Esophagus muscularis mucosa (tissue), 3 donors: Measurements from ENCODE around the gene SEPTIN2.

Source experiments
- EP300 ChIP-seq: sonication (generic); formaldehyde crosslinking; IDR thresholded peaks from one replicate; pipeline ENCODE4 v1.6.1; 2017; ENCODE audit warnings: antibody characterized with exemption
- TF ChIP-seq, protein P1 (sequence below), 3 experiments: fragments of 200-600 bp in 2 of 3; fragments of 450-650 bp in 1 of 3; sonication (generic) in 2 of 3; IDR thresholded peaks; one replicate each; pipeline ENCODE4 v1.5.1; 2017 to 2019; ENCODE audit warnings: antibody characterized with exemption in 3 of 3, mild to moderate bottlenecking in 2 of 3, moderate library complexity in 1 of 3

DNA sequence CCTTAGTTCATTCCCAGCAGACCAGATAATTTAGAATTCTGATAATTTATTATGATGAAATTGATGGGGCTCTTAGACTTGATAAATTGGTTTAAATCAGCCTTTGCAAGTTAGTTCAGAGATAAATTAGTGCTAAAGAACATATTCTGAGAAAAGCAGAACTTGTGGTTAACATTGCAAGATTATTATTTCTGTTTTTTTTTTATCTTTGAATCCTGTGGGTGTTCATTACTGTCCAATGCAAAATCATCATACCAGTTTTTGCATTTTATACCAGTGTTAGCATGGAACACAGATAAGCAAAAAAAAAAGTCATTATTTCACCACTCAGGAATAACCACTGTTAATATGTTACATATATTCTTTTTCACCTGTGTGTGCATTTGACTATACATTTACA lies 9.1 kb downstream of the SEPTIN2 start:
- TF ChIP-seq, protein P1, sequence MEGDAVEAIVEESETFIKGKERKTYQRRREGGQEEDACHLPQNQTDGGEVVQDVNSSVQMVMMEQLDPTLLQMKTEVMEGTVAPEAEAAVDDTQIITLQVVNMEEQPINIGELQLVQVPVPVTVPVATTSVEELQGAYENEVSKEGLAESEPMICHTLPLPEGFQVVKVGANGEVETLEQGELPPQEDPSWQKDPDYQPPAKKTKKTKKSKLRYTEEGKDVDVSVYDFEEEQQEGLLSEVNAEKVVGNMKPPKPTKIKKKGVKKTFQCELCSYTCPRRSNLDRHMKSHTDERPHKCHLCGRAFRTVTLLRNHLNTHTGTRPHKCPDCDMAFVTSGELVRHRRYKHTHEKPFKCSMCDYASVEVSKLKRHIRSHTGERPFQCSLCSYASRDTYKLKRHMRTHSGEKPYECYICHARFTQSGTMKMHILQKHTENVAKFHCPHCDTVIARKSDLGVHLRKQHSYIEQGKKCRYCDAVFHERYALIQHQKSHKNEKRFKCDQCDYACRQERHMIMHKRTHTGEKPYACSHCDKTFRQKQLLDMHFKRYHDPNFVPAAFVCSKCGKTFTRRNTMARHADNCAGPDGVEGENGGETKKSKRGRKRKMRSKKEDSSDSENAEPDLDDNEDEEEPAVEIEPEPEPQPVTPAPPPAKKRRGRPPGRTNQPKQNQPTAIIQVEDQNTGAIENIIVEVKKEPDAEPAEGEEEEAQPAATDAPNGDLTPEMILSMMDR (IDR thresholded peaks at IDR 0.05): no peak
- TF ChIP-seq EP300: no peak
